Heart left ventricle (tissue), 13 donors: Measurements from ENCODE around the gene SMIM12.

Source experiments
- POLR2A ChIP-seq, 2 donors: fragments of 450-650 bp; IDR thresholded peaks; one replicate each; pipeline ENCODE4 v1.6.1; 2017; ENCODE audit warnings: antibody characterized with exemption in 2 of 2, mild to moderate bottlenecking in 2 of 2, moderate library complexity in 2 of 2
- TF ChIP-seq, protein P1 (sequence below), 12 donors: fragments of 200-600 bp; sonication (generic) in 4 of 12; IDR thresholded peaks; one replicate each; pipeline versions ENCODE4 v1.5.0 to v1.8.0; 2018 to 2022; ENCODE audit warnings: antibody characterized with exemption in 12 of 12, mild to moderate bottlenecking in 5 of 12
- donor health status: ischemic (EF 13 %, LVEDD 7.1; RV severe dilation, severe dysfunction).
- donor health status: DM: no; HTN: yes; CAD: no.
- donor health status: DM: no; HTN: no; CAD: no.
- donor health status: ischemic (EF 25% LVEDD 6.9; RV normal size, moderate dysfunction).
- donor health status: ischemic (EF 25% LVEDD 5.7; RV mildly dilated, moderate dysfunction).
- donor health status: ischemic (EF 35%, LVEDD 5.7; RV mildly dilated, moderate dysfunction).
- donor health status: nonischemic (EF 11% LVEDD 7.7; RV severe dilation, severe dysfunction).
- donor health status: DM: yes; HTN: yes; CAD: no.
- donor health status: PGD.
- donor health status: ischemic (EF 29% LVEDD 5.4; RV normal size, mild dysfunction).
- donor health status: nonischemic (EF 23%, LVEDD 6.1; RV moderate dilation, normal function).

- TF ChIP-seq, protein P1, sequence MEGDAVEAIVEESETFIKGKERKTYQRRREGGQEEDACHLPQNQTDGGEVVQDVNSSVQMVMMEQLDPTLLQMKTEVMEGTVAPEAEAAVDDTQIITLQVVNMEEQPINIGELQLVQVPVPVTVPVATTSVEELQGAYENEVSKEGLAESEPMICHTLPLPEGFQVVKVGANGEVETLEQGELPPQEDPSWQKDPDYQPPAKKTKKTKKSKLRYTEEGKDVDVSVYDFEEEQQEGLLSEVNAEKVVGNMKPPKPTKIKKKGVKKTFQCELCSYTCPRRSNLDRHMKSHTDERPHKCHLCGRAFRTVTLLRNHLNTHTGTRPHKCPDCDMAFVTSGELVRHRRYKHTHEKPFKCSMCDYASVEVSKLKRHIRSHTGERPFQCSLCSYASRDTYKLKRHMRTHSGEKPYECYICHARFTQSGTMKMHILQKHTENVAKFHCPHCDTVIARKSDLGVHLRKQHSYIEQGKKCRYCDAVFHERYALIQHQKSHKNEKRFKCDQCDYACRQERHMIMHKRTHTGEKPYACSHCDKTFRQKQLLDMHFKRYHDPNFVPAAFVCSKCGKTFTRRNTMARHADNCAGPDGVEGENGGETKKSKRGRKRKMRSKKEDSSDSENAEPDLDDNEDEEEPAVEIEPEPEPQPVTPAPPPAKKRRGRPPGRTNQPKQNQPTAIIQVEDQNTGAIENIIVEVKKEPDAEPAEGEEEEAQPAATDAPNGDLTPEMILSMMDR (IDR thresholded peaks at IDR 0.05) = no peak
- no peak for TF ChIP-seq POLR2A (IDR thresholded peaks at IDR 0.05)
These were observed 19.1 kb downstream of the SMIM12 start for GRCh38 chr1:34840426-34840825.
